LHCN-M2 (cell line): ENCODE results near the gene SKAP1. TPM values are rescaled to one million over a fixed set of nuclear protein-coding genes. Genes with fewer than 3 reads are reported as not detected.

Experiments
- DNase-seq: peaks from one replicate; pipeline ENCODE4 v3.0.0-alpha.2; 2012; ENCODE audit warnings: low read depth
- total RNA-seq: library from RNA; depleted of rRNA; stranded (reverse); fragments of >200 nt; gene quantifications from 2 replicates; pipeline ENCODE4 v1.2.3, GENCODE V29; 2014

The SKAP1 gene
- total RNA-seq, 1 experiment from 2014 or later: 0.17 TPM

- peak; percentile 70 for DNase-seq
Measured at GRCh38 chr17:48177816-48178215, 252.2 kb downstream of the SKAP1 start.

- DNase-seq: no peak
Measured at GRCh38 chr17:48176471-48176855, 253.6 kb downstream of the SKAP1 start.

DNA sequence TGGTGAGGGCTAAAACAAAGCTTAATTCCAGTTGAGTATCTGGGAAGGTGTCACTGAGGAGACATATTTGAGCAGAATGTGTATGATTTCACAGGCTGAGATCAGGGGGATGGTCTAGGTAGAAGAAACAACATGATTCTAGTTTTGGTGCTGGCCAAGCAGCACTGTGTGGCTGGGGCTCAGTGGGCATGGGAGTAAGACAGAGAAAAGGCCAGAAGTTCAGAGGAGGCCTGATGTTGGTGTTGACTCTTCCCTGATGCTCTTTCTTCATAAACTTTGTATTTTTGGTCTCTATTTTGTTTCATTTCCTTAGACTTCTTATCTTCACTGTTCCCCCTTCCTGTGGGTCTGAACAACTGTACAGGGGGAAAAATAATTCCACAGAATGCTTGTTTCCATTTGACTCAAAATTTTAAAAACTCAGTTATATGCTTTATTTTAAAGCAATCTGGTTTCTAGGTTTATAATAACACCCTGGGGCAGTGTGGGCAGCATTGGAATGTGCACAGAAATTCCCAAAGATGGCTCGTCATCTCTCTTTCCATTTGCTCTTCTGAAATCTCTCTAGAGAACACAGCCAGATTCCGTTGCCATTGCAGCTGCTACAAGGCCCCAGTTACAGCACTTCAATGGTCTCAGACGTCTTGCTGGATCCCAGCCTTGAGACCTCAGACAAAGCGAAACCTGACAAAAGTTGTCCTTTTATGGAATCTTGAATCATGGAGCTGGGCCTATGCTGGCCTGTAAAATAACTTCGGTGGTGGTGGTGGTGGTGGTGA, 254.1 kb downstream of the SKAP1 start:
- peak; percentile 89 for DNase-seq

GRCh38 chr17:48174833-48175523, 255.0 kb downstream of the SKAP1 start:
- DNase-seq: no peak

- peak; percentile 37 for DNase-seq
Measured at GRCh38 chr17:48173191-48173984, 256.6 kb downstream of the SKAP1 start.

DNA sequence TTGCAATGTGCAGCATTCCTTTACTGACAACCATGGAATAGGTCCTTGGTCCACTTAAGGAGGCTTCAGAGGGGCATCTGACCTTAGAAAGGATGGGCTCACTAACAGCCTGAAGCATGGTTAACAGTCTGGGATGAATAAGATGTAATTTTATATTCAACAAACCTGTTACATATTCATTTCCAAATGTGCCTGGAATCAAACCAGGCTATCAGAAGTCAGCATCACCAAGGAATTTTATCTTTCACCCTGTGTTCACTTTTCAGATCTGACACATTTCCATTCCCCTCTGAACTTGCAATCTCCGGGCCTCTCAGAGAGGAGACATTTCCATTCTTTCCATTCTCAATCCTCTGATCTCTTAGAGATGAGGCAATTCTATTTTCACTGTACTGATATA, 260.1 kb downstream of the SKAP1 start:
- no peak for DNase-seq

DNA sequence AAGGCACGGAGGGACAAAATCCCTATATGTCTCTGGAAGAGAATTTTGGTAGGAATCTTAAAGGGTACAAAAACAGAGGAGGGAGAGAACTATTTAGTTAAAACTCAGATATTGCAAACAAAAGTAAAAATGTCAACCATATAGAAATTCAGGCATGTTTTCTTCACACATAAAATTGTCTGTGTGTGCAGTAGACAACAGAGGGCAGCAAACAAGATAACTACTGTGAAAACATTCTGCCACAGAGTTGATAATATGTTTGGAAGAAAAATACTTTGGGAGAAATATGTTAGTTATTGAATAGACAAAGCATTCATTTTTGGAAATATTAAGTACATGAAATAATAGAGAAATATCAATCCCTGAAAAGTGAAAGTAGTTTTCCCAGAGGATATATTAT, 266.2 kb downstream of the SKAP1 start:
- no peak for DNase-seq

DNA sequence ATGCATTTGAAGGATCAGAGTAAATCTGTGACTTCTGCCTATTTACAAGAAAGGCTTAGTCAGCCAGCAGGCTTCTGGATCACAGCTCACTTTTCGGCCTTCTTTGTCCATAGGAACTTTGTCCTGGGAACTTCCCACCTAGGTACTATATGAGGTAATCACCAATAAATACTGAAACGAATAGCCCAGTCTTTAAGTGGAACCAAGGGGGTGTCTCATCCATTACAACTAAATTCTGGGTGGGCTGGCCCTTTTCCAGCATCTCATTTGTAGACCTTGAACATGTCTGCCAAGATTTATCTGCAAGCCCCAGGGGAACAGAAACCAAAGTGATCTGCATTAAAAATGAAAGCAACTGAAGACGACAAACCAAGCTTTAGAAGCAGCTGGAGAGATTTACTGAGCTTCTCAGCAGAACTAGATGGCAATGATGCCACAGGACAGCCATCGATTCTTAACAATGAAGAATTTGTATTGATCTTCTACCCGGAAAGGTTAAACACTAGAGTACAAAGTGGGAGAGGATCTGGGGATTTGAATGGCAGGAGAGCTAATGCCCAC, 267.0 kb downstream of the SKAP1 start:
- peak; percentile 21 for DNase-seq

- no peak for DNase-seq
Measured at GRCh38 chr17:48162306-48162934, 267.6 kb downstream of the SKAP1 start.

GRCh38 chr17:48161127-48161905, 268.7 kb downstream of the SKAP1 start:
- DNase-seq: no peak

GRCh38 chr17:48160177-48161081, 269.6 kb downstream of the SKAP1 start:
- no peak for DNase-seq

GRCh38 chr17:48159232-48159631, 270.8 kb downstream of the SKAP1 start:
- no peak for DNase-seq

DNA sequence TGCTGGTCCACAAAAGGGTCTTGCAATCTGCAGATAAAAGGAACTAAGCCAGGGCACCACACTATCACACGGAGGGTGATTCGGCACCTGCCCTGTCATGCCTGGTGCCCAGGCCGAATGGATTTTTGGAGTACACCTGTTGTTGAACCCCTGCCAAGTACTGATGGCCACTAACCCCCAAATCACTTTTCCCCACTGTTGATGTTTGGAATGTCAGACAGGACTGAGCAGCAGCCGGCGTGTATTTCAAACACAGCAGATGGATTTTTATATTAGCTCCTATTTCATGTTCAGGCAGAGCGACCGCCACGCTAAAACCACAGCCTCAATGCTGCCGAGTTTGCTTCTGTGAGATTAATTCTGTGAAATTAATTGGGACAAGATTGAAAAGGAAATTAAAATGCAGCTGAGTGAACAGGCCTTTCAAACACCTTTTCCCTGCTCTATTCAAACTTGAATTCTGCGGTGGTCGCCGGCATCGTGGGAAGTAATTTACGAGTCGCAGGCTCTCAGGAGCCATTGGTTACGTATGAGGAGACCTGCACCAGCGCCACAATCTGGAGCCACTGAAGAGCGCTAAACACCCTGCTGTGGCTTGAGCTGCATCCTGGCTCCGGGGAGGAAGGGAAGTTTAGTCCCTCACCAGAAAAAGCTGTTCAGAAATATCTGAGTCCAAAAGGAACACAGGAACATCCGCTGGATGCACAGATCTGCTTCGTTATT, 274.0 kb downstream of the SKAP1 start:
- DNase-seq: no peak

GRCh38 chr17:48153691-48154358, 276.2 kb downstream of the SKAP1 start:
- DNase-seq: peak; percentile 54

- no peak for DNase-seq
Measured at GRCh38 chr17:48152289-48152688, 277.7 kb downstream of the SKAP1 start.

- DNase-seq: no peak
Measured at GRCh38 chr17:48151220-48151619, 278.8 kb downstream of the SKAP1 start.

DNA sequence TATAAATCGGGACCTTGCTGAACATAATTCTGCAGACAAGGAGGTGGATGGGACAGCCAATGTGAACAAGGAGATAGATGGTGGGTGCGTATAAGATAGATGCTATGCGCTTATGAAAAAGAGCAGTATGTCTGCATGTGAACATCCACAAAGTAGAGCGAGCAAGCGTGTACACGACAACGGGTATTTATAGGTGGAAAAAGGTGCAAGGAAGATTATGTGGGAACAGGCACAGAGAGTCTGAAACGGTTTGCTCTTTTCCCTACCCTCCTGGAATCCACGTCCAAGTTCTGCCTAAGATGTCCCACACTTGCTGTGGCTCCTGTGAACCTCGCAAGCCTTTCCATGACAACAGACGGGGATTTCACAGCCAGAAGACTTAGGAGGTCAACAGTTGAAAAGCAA, 279.4 kb downstream of the SKAP1 start:
- DNase-seq: no peak

DNA sequence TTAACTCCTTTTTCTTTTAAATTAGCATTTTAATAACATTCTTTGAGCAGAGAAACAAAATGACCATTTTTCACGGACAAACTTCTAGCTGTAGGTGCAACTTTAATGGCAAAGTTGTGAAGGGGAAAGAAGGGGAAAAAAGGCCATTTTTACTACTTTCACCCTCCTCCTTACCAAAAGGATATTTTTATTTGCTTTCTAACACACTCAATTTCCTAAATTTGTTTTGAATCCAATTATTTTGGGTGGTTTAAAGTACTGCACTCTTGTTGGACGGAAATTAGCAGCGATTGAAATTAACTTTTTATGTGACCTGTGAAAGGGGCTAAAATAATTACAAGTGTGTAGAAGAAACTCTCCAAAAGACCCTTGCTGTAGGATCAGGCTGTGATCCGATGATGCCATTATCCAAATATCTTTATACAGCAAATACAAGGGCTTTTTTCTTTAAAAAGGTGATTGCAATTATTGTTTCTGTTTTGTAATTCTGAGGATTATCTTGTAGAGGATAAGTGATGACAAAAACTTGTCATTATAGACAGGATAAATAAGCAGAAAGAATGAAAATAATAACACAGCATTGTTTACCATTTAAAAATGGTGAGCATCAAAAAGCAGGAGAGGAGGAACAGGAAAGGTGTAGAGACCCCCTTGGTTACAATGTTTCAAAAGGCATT, 280.1 kb downstream of the SKAP1 start:
- DNase-seq: no peak
